ENCODE data around the gene SLC39A9. TPM values are rescaled to one million over a fixed set of nuclear protein-coding genes. Genes with fewer than 3 reads are reported as not detected.
A peak's percentile ranks its signal among the peaks of the same experiment; 100 is the strongest.

SLC39A9 gene
- total and polyA plus RNA-seq, 2 of the 13 experiments (the other 11 are each of a cell fraction or from before 2014, with no cell fraction given), result 46.6 to 69.5 TPM

GRCh38 chr14:69398053-69398817 is at the start of gene SLC39A9, which contains the start of gene ERH (continued):
- 0 out of 2 replicates have a peak, but pooled peaks have one; percentile 64 for TF ChIP-seq NFATC3 (CRISPR knock-in tag; IDR thresholded peaks at IDR 0.05)
- peak; percentile 65 for TF ChIP-seq ERF (CRISPR knock-in tag; IDR thresholded peaks at IDR 0.05)
- peak; percentile 70; the same call in 1 of the 2 replicates for TF ChIP-seq PITX1 (CRISPR knock-in tag; IDR thresholded peaks at IDR 0.05)
- TF ChIP-seq HDAC2 (CRISPR knock-in tag; IDR thresholded peaks at IDR 0.05), result peak; percentile 42
- TF ChIP-seq ZNF180 (CRISPR knock-in tag; IDR thresholded peaks at IDR 0.05; ENCODE audit: borderline replicate concordance, low read depth), result no peak
- TF ChIP-seq ZUFSP (CRISPR knock-in tag; IDR thresholded peaks at IDR 0.05; ENCODE audit: borderline replicate concordance), result no peak
- TF ChIP-seq SP1 (IDR thresholded peaks at IDR 0.05), result no peak
- TF ChIP-seq SP1 (CRISPR knock-in tag; IDR thresholded peaks at IDR 0.05), result peak; percentile 23
- TF ChIP-seq MAFK (conservative IDR thresholded peaks at IDR 0.05 in 1 of 2, IDR thresholded peaks at IDR 0.05 in 1 of 2; ENCODE audit: low read length in 2 of 2), result no peak
- 0 out of 2 replicates have a peak, but pooled peaks have one; percentile 22 for TF ChIP-seq ZNF484 (CRISPR knock-in tag; IDR thresholded peaks at IDR 0.05; ENCODE audit: borderline replicate concordance, low read depth)
- peak; percentile 94 for TF ChIP-seq KMT2B (CRISPR knock-in tag; IDR thresholded peaks at IDR 0.05)
- TF ChIP-seq STAT5B (CRISPR knock-in tag; IDR thresholded peaks at IDR 0.05), result no peak
- TF ChIP-seq NRL (CRISPR knock-in tag; IDR thresholded peaks at IDR 0.05; ENCODE audit: borderline replicate concordance), result 0 out of 2 replicates have a peak, but pooled peaks have one; percentile 60
- no peak for TF ChIP-seq CAMTA2 (CRISPR knock-in tag; IDR thresholded peaks at IDR 0.05; ENCODE audit: borderline replicate concordance)
- no peak for TF ChIP-seq SMARCC2 (IDR thresholded peaks at IDR 0.05)
- no peak for TF ChIP-seq NCOA1 (CRISPR knock-in tag; IDR thresholded peaks at IDR 0.05)
- TF ChIP-seq ZMYM2 (CRISPR knock-in tag; IDR thresholded peaks at IDR 0.05), result 0 out of 2 replicates have a peak, but pooled peaks have one; percentile 12
- TF ChIP-seq TEAD2 (CRISPR knock-in tag; IDR thresholded peaks at IDR 0.05), result 0 out of 2 replicates have a peak, but pooled peaks have one; percentile 28
- no peak for TF ChIP-seq PHF5A (CRISPR knock-in tag; IDR thresholded peaks at IDR 0.05; ENCODE audit: low read depth, unreplicated experiment)
- peak; percentile 72; the same call in 1 of the 2 replicates for TF ChIP-seq IKZF5 (CRISPR knock-in tag; IDR thresholded peaks at IDR 0.05)
- TF ChIP-seq ZSCAN21 (CRISPR knock-in tag; IDR thresholded peaks at IDR 0.05; ENCODE audit: borderline replicate concordance), result peak; percentile 28; the same call in 1 of the 2 replicates
- TF ChIP-seq ETS1 (CRISPR knock-in tag; IDR thresholded peaks at IDR 0.05), result no peak
- peak in 1 of 2 experiments; percentile 53; a peak in 2 of 4 replicates for TF ChIP-seq ATF4 (CRISPR knock-in tag; IDR thresholded peaks at IDR 0.05)
- TF ChIP-seq ZBTB21 (CRISPR knock-in tag; IDR thresholded peaks at IDR 0.05), result peak; percentile 98
- peak; percentile 54 for TF ChIP-seq NFYB (CRISPR knock-in tag; IDR thresholded peaks at IDR 0.05)

Data from HepG2 (cell line).